GM19467 (cell line): ENCODE results near the gene NEK7.
"Not testable (repeated sequence)": the region's sequence is repeated elsewhere in the genome, so short reads cannot be mapped to it uniquely, and the experiment has no call there.

ENCODE experiments used
- ATAC-seq: cut with Tn5 transposase; IDR thresholded peaks from one replicate; pipeline ENCODE4 v1.9.1; 2021; ENCODE audit warnings: mild to moderate bottlenecking, moderate library complexity; ENCODE audit not compliant: unreplicated experiment

The NEK7 gene

GRCh38 chr1:198168227-198168626 is 11.4 kb downstream of the NEK7 start:
- ATAC-seq, result no peak

GRCh38 chr1:198169672-198170071 is 12.9 kb downstream of the NEK7 start:
- ATAC-seq, result no peak

GRCh38 chr1:198171667-198172540 is 15.1 kb downstream of the NEK7 start:
- ATAC-seq, result no peak

- ATAC-seq, result no peak
Measured at GRCh38 chr1:198173832-198174231, 17.0 kb downstream of the NEK7 start.

- no peak for ATAC-seq
Measured at GRCh38 chr1:198174297-198174696, 17.5 kb downstream of the NEK7 start.

- peak; percentile 70 for ATAC-seq
Measured at GRCh38 chr1:198175423-198176170, 18.8 kb downstream of the NEK7 start.

- ATAC-seq, result no peak
Measured at GRCh38 chr1:198176179-198176578, 19.4 kb downstream of the NEK7 start.

GRCh38 chr1:198177546-198177945 is 20.7 kb downstream of the NEK7 start:
- ATAC-seq, result no peak

GRCh38 chr1:198178615-198179014 is 21.8 kb downstream of the NEK7 start:
- no peak for ATAC-seq

- no peak for ATAC-seq
Measured at GRCh38 chr1:198179556-198179981, 22.8 kb downstream of the NEK7 start.

GRCh38 chr1:198183605-198184004 is 26.8 kb downstream of the NEK7 start:
- no peak for ATAC-seq

GRCh38 chr1:198184516-198184915 is 27.7 kb downstream of the NEK7 start:
- no peak for ATAC-seq

GRCh38 chr1:198185146-198185545 is 28.3 kb downstream of the NEK7 start:
- ATAC-seq, result no peak

- no peak for ATAC-seq
Measured at GRCh38 chr1:198185759-198186158, 29.0 kb downstream of the NEK7 start.

- ATAC-seq, result no peak
Measured at GRCh38 chr1:198186916-198187580, 30.2 kb downstream of the NEK7 start.

GRCh38 chr1:198187973-198188588 is 31.3 kb downstream of the NEK7 start:
- ATAC-seq, result no peak

- ATAC-seq, result no peak
Measured at GRCh38 chr1:198191117-198191516, 34.3 kb downstream of the NEK7 start.

GRCh38 chr1:198193871-198194270 is 37.1 kb downstream of the NEK7 start:
- not testable (repeated sequence) for ATAC-seq

- ATAC-seq, result no peak
Measured at GRCh38 chr1:198196630-198197029, 39.8 kb downstream of the NEK7 start.

GRCh38 chr1:198197285-198197684 is 40.5 kb downstream of the NEK7 start:
- ATAC-seq, result no peak

- peak; percentile 72 for ATAC-seq
Measured at GRCh38 chr1:198199105-198199504, 42.3 kb downstream of the NEK7 start.
